K562 (cell line): ENCODE results near the gene ADGRL3. TPM values are rescaled to one million over a fixed set of nuclear protein-coding genes. Genes with fewer than 3 reads are reported as not detected.

Source experiments
- ATAC-seq: fragments of 200-7000 bp; cut with Tn5 transposase; 3 replicates; pipeline ENCODE4 v1.9.1; 2020; ENCODE audit warnings: moderate library complexity
- BruUV-seq: library from RNA; stranded (reverse); fragments of 400-500 nt; replicated peaks from 2 replicates; lab custom pipeline; 2021; lab: Mats Ljungman, UMichigan
- CTCF ChIA-PET: fragments of 300-600 bp; formaldehyde crosslinking; extraction: SDS; loops from one replicate; lab custom pipeline; 2021; ENCODE audit warnings: low intra/inter-chr PET ratio; lab: Yijun Ruan, JAX
- POLR2A ChIA-PET: fragments of 300-600, 350-650 bp; sonication (Branson Sonifier 250); formaldehyde crosslinking; extraction: SDS; loops from one replicate; lab custom pipeline; 2021; ENCODE audit warnings: antibody characterized with exemption, inconsistent platforms; lab: Yijun Ruan, JAX
- DNase-seq, 4 experiments: peaks; one replicate each; pipeline versions ENCODE4 v3.0.0 to v3.0.0-alpha.2; 2011 to 2018; ENCODE audit warnings: low spot score in 3 of 4, mixed read lengths in 3 of 4; ENCODE audit errors: extremely low read depth in 1 of 4
- FAIRE-seq: peaks from 2 replicates; lab custom pipeline; 2011; peaks lifted over from hg19 to GRCh38; lab: Jason Lieb, UNC
- H2AFZ ChIP-seq: 2 replicates; pipeline ENCODE4 v1.6.0; 2011; ENCODE audit warnings: low read depth, low read length, control low read depth, inconsistent platforms
- H3K27ac ChIP-seq: fragments of 200-600 bp; 3 replicates; pipeline ENCODE4 v1.8.0; 2011; ENCODE audit warnings: low read depth, mild to moderate bottlenecking, control low read depth, inconsistent platforms, low read length, moderate library complexity, mixed read lengths; ENCODE audit errors: extremely low read depth
- H3K27me3 ChIP-seq, 2 experiments: fragments of 300-600 bp in 1 of 2; 2 replicates in 1 of 2; 3 replicates in 1 of 2; pipeline versions ENCODE4 v1.6.0 to v1.8.0; 2011; ENCODE audit warnings: inconsistent platforms in 2 of 2, low read length in 2 of 2, mild to moderate bottlenecking in 1 of 2, mixed read lengths in 1 of 2, moderate library complexity in 1 of 2; ENCODE audit not compliant: control insufficient read depth in 2 of 2, insufficient read depth in 2 of 2
- H3K36me3 ChIP-seq: fragments of 300-600 bp; 3 replicates; pipeline ENCODE4 v1.8.0; 2011; ENCODE audit warnings: mild to moderate bottlenecking, low read length, inconsistent platforms; ENCODE audit not compliant: control insufficient read depth, insufficient read depth
- H3K4me1 ChIP-seq, 2 experiments: fragments of 200-600 bp in 1 of 2; replicated peaks in 1 of 2; 2 replicates in 1 of 2; 3 replicates in 1 of 2; pipeline versions ENCODE4 v1.5.1 to v1.8.0; 2011; ENCODE audit warnings: inconsistent platforms in 2 of 2, low read length in 2 of 2, mild to moderate bottlenecking in 1 of 2, mixed read lengths in 1 of 2, moderate library complexity in 1 of 2; ENCODE audit not compliant: control insufficient read depth in 2 of 2, insufficient read depth in 2 of 2
- H3K4me2 ChIP-seq: 2 replicates; pipeline ENCODE4 v1.6.1; 2011; ENCODE audit warnings: low read length, control low read depth, inconsistent platforms, mixed read lengths; ENCODE audit not compliant: insufficient read depth
- H3K4me3 ChIP-seq: fragments of 200-600 bp; sonication (generic), shearing (Covaris generic); 2 replicates; pipeline ENCODE4 v1.5.1; 2016; ENCODE audit warnings: control low read depth, inconsistent platforms
- H3K79me2 ChIP-seq: fragments of 200-600 bp; 3 replicates; pipeline ENCODE4 v1.8.0; 2011; ENCODE audit warnings: low read length, inconsistent platforms; ENCODE audit not compliant: control insufficient read depth, insufficient read depth
- H3K9ac ChIP-seq, 2 experiments: 2 replicates each; pipeline versions ENCODE4 v1.6.0 to v1.6.1; 2011; ENCODE audit warnings: low read depth in 2 of 2, low read length in 2 of 2, control low read depth in 1 of 2, inconsistent platforms in 1 of 2, mild to moderate bottlenecking in 1 of 2, mixed read lengths in 1 of 2; ENCODE audit not compliant: insufficient read depth in 1 of 2
- H3K9me1 ChIP-seq: one replicate; pipeline ENCODE4 v1.6.0; 2011; ENCODE audit warnings: inconsistent platforms, mild to moderate bottlenecking, low read length, moderate library complexity; ENCODE audit not compliant: control insufficient read depth, insufficient read depth
- H3K9me3 ChIP-seq: replicated peaks from 2 replicates; pipeline ENCODE4 v1.5.1; 2011; ENCODE audit warnings: low read depth, low read length, inconsistent platforms; ENCODE audit not compliant: control insufficient read depth, insufficient read depth
- H4K20me1 ChIP-seq: replicated peaks from 2 replicates; pipeline ENCODE4 v1.6.1; 2011; ENCODE audit warnings: low read length, inconsistent platforms, mixed read lengths; ENCODE audit not compliant: control insufficient read depth, insufficient read depth
- BRF2 ChIP-seq: IDR thresholded peaks from 3 replicates; pipeline ENCODE4 v1.6.1; 2011; ENCODE audit warnings: borderline replicate concordance, mild to moderate bottlenecking; ENCODE audit not compliant: insufficient read length, insufficient read depth
- FOS ChIP-seq: IDR thresholded peaks from 3 replicates; pipeline ENCODE4 v1.6.1; 2011; ENCODE audit not compliant: insufficient read length; ENCODE audit errors: extremely low read depth
- FUS ChIP-seq: fragments of 200-400 bp; formaldehyde crosslinking; optimal IDR thresholded peaks from 2 replicates; pipeline ENCODE3; 2017; ENCODE audit warnings: low read depth, low read length
- HEY1 ChIP-seq: fragments of 250-450 bp; sonication (Bioruptor Pico); IDR thresholded peaks from 2 replicates; pipeline ENCODE4 v1.5.0; 2020; ENCODE audit warnings: mild to moderate bottlenecking, moderate library complexity, borderline replicate concordance
- HIVEP1 ChIP-seq: fragments of 250-450 bp; sonication (Bioruptor Pico); IDR thresholded peaks from 2 replicates; pipeline ENCODE4 v1.4.0; 2020; ENCODE audit warnings: mild to moderate bottlenecking
- JUND ChIP-seq, 2 experiments: IDR thresholded peaks; 2 replicates in 1 of 2; 3 replicates in 1 of 2; pipeline ENCODE4 v1.6.1; 2011; ENCODE audit warnings: borderline replicate concordance in 2 of 2, low read depth in 2 of 2, low read length in 2 of 2, improper control_type of control experiment in 1 of 2, missing biosample characterization in 1 of 2, missing genetic modification characterization in 1 of 2, missing genetic modification reagents in 1 of 2
- NBN ChIP-seq: fragments of 450-650 bp; IDR thresholded peaks from 2 replicates; pipeline ENCODE4 v1.6.1; 2016; ENCODE audit warnings: low read depth, mild to moderate bottlenecking
- PPARD ChIP-seq: fragments of 250-450 bp; sonication (Bioruptor Pico); IDR thresholded peaks from 2 replicates; pipeline ENCODE4 v1.8.0; 2022; ENCODE audit warnings: inconsistent platforms, mild to moderate bottlenecking, moderate library complexity
- TCF7L2 ChIP-seq: fragments of 150-350 bp; IDR thresholded peaks from 2 replicates; pipeline ENCODE4 v1.6.1; 2016; ENCODE audit warnings: low read depth, mild to moderate bottlenecking, low read length, moderate library complexity
- TFAM ChIP-seq: fragments of 250-450 bp; sonication (Bioruptor Pico); conservative IDR thresholded peaks from 2 replicates; pipeline ENCODE4 v1.5.0; 2021; ENCODE audit warnings: mild to moderate bottlenecking, moderate library complexity
- ZHX1 ChIP-seq: fragments of 150-350 bp; conservative IDR thresholded peaks from 2 replicates; pipeline ENCODE4 v1.6.1; 2014; ENCODE audit warnings: low read length
- ZNF121 ChIP-seq: sonication (generic); formaldehyde crosslinking; conservative IDR thresholded peaks from 2 replicates; pipeline ENCODE4 v1.8.0; 2022; ENCODE audit warnings: missing genetic modification reagents
- ZNF165 ChIP-seq: fragments of 250-450 bp; sonication (Bioruptor Pico); IDR thresholded peaks from 2 replicates; pipeline ENCODE4 v1.4.0; 2020; ENCODE audit warnings: borderline replicate concordance
- ZNF174 ChIP-seq: fragments of 250-450 bp; sonication (Bioruptor Pico); IDR thresholded peaks from 2 replicates; pipeline ENCODE4 v1.4.0; 2020; ENCODE audit warnings: mild to moderate bottlenecking
- WGBS: fragments of 100-300 bp; shearing (Covaris generic); methylation state at CpG from one replicate; pipeline ENCODE4 v1.1.6; 2016; ENCODE audit warnings: low coverage, mixed read lengths; ENCODE audit not compliant: insufficient coverage; ENCODE audit errors: missing lambda C conversion rate; 5-methylcytosine and 5-hydroxymethylcytosine counted together
- in situ Hi-C: fragments of 300-500 bp; cut with MboI; formaldehyde crosslinking; loops from 4 replicates; pipeline ENCODE4 v1.15.0; 2018; ENCODE audit warnings: inconsistent platforms, mixed read lengths
- intact Hi-C: fragments of 100-400 bp; cut with micrococcal nuclease; formaldehyde crosslinking; loops from 2 replicates; pipeline ENCODE4 v1.14.2; 2022
- polyA plus RNA-seq, 8 experiments: library from polyadenylated mRNA; depleted of rRNA in 4 of 8; stranded (reverse) in 5 of 8; unstranded in 3 of 8; fragments of >200 nt; fragmentation: Nextera tagmentation in 2 of 8; fragmentation: Illumina TruSeq in 1 of 8; extraction: Ambion mirVana in 2 of 8; extraction: Trizol in 1 of 8; gene quantifications; 2 replicates each; pipeline versions ENCODE4 v1.2.1 to v1.2.3, GENCODE V29; 2011 to 2014; ENCODE audit warnings: inconsistent platforms in 1 of 8, missing spikeins in 1 of 8
- total RNA-seq, 7 experiments: library from RNA; depleted of rRNA in 6 of 7; stranded (reverse); fragments of >200 nt in 6 of 7; fragmentation: Illumina TruSeq in 2 of 7; extraction: Trizol in 2 of 7; gene quantifications; 2 replicates each; pipeline versions ENCODE4 v1.2.1 to v1.2.3, GENCODE V29; 2011 to 2021; ENCODE audit warnings: low replicate concordance in 1 of 7
- TF ChIP-seq, protein P1 (sequence below): sonication (generic); formaldehyde crosslinking; IDR thresholded peaks from 2 replicates; pipeline ENCODE4 v1.8.0; 2022; ENCODE audit warnings: missing genetic modification reagents, mild to moderate bottlenecking, borderline replicate concordance
- TF ChIP-seq, protein P2 (sequence below): fragments of 250-450 bp; sonication (Bioruptor Pico); IDR thresholded peaks from 2 replicates; pipeline ENCODE4 v1.4.0; 2020; ENCODE audit warnings: mild to moderate bottlenecking

The ADGRL3 gene
- total and polyA plus RNA-seq, 9 of the 15 experiments (the other 6 are each of a cell fraction or from before 2014, with no cell fraction given) = 0.03 to 0.14 (median 0.04) TPM; not detected in 2

DNA sequence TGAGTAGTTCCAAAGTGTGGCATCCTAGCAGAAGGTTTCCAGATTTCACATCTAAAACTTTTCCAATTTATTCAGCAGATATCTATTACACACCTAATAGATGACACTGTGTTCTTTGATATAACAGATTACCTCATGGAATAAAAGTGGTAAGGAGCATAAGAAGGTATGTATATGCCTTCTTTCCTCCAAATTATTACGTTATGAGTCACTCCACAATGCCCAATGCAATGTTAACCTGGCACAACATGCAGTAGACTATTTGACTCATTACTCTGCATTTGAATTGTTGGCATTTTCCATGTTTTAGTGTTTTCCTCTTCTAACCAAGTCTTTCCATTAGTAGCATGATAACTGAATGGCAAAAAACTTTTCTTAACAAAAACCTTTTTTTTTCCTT, 383.6 kb downstream of the ADGRL3 start:
- H3K9me3 ChIP-seq = no peaks in the 10 kb centered on the region
- in situ Hi-C loops (no loop called here), intact Hi-C loops (no loop called here)
- WGBS = 0% methylated on average over 1 of the region's 1 CpG
- no peak for ATAC-seq
- H3K4me3 ChIP-seq = no peak overlapping the region
- no peak for DNase-seq
- no peak overlapping the region for H3K4me2 ChIP-seq
- no peak overlapping the region for H3K9ac ChIP-seq
- ChIA-PET POLR2A (no interaction called here), CTCF (no interaction called here)
- TF ChIP-seq HEY1 (CRISPR knock-in tag) = no peak
- TF ChIP-seq, protein P1, sequence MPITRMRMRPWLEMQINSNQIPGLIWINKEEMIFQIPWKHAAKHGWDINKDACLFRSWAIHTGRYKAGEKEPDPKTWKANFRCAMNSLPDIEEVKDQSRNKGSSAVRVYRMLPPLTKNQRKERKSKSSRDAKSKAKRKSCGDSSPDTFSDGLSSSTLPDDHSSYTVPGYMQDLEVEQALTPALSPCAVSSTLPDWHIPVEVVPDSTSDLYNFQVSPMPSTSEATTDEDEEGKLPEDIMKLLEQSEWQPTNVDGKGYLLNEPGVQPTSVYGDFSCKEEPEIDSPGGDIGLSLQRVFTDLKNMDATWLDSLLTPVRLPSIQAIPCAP (CRISPR knock-in tag) = no peak
- TF ChIP-seq ZNF121 = no peak
- TF ChIP-seq TFAM (CRISPR knock-in tag) = no peak
- no peak for TF ChIP-seq FOS
- TF ChIP-seq JUND (IDR thresholded peaks at IDR 0.05; ENCODE audit: borderline replicate concordance, low read depth, low read length) = no peak
- TF ChIP-seq JUND (tag; IDR thresholded peaks at IDR 0.05; ENCODE audit: borderline replicate concordance, low read depth, low read length) = no peak
- no peak for TF ChIP-seq ZNF174 (CRISPR knock-in tag)
- no peak for TF ChIP-seq TCF7L2
- TF ChIP-seq HIVEP1 = no peak
- TF ChIP-seq, protein P2, sequence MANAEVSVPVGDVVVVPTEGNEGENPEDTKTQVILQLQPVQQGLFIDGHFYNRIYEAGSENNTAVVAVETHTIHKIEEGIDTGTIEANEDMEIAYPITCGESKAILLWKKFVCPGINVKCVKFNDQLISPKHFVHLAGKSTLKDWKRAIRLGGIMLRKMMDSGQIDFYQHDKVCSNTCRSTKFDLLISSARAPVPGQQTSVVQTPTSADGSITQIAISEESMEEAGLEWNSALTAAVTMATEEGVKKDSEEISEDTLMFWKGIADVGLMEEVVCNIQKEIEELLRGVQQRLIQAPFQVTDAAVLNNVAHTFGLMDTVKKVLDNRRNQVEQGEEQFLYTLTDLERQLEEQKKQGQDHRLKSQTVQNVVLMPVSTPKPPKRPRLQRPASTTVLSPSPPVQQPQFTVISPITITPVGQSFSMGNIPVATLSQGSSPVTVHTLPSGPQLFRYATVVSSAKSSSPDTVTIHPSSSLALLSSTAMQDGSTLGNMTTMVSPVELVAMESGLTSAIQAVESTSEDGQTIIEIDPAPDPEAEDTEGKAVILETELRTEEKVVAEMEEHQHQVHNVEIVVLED (CRISPR knock-in tag) = no peak
- TF ChIP-seq NBN = no peak
- TF ChIP-seq ZHX1 = no peak
- TF ChIP-seq PPARD (CRISPR knock-in tag) = no peak
- TF ChIP-seq ZNF165 (CRISPR knock-in tag) = no peak
- TF ChIP-seq BRF2 = no peak
- no peak for TF ChIP-seq FUS
- H3K4me1 ChIP-seq = no peaks in the 10 kb centered on the region
- no peaks in the 10 kb centered on the region for H3K79me2 ChIP-seq
- no peaks in the 10 kb centered on the region for H3K36me3 ChIP-seq
- H4K20me1 ChIP-seq = no peaks in the 10 kb centered on the region
- no peak for FAIRE-seq
- H2AFZ ChIP-seq = no peak overlapping the region
- H3K9me1 ChIP-seq = no peaks in the 10 kb centered on the region
- BruUV-seq = no TSS peak
- no peaks in the 10 kb centered on the region for H3K27me3 ChIP-seq
- H3K27ac ChIP-seq = no peak overlapping the region
